B cell (primary cell): ENCODE data around the gene CLDN20. TPM values are rescaled to one million over a fixed set of nuclear protein-coding genes. Genes with fewer than 3 reads are reported as not detected.

Source experiments
- ATAC-seq: fragments of 200-7000 bp; cut with Tn5 transposase; one replicate; pipeline ENCODE4 v1.10.0; 2021; ENCODE audit warnings: low read depth, mild to moderate bottlenecking, moderate number of reproducible peaks, moderate library complexity
- CTCF ChIA-PET: fragments of 350-600 bp; sonication (Branson Sonifier 250); formaldehyde crosslinking; loops from one replicate; lab custom pipeline; 2021; ENCODE audit warnings: antibody characterized with exemption, inconsistent platforms; lab: Charles Lee
- POLR2A ChIA-PET: fragments of 350-600 bp; sonication (Branson Sonifier 250); formaldehyde crosslinking; loops from one replicate; lab custom pipeline; 2021; ENCODE audit warnings: antibody characterized with exemption; lab: Charles Lee
- DNase-seq: peaks from one replicate; pipeline ENCODE4 v3.0.0; 2013
- H2AFZ ChIP-seq: 2 replicates; pipeline ENCODE4 v1.6.1; 2012; ENCODE audit warnings: mild to moderate bottlenecking, low read depth, low read length; ENCODE audit not compliant: insufficient read depth, poor library complexity, severe bottlenecking
- H3K27ac ChIP-seq, 2 donors: 1 replicate in 1 of 2; 2 replicates in 1 of 2; pipeline ENCODE4 v1.5.1; 2012 to 2013; ENCODE audit warnings: low read length in 2 of 2, mild to moderate bottlenecking in 2 of 2, moderate library complexity in 1 of 2
- H3K27me3 ChIP-seq, 4 experiments: fragments of 200-600 bp in 1 of 4; sonication (generic) in 1 of 4; replicated peaks in 1 of 4; 1 replicate in 2 of 4; 2 replicates in 2 of 4; pipeline versions ENCODE4 v1.6.1 to v1.7.0; 2013 to 2016; ENCODE audit warnings: low read length in 3 of 4, mild to moderate bottlenecking in 2 of 4, mixed read lengths in 1 of 4, moderate library complexity in 1 of 4; ENCODE audit not compliant: insufficient read depth in 4 of 4, control insufficient read depth in 3 of 4; ENCODE audit errors: control extremely low read depth in 1 of 4
- H3K36me3 ChIP-seq, 2 experiments: replicated peaks in 1 of 2; 1 replicate in 1 of 2; 2 replicates in 1 of 2; pipeline versions ENCODE4 v1.6.1 to v1.7.1; 2013; ENCODE audit warnings: low read length in 1 of 2; ENCODE audit not compliant: insufficient read depth in 2 of 2, control insufficient read depth in 1 of 2; ENCODE audit errors: control extremely low read depth in 1 of 2, extremely low read depth in 1 of 2
- H3K4me1 ChIP-seq, 2 donors: fragments of 200-600 bp in 1 of 2; sonication (generic) in 1 of 2; 1 replicate in 1 of 2; 2 replicates in 1 of 2; pipeline versions ENCODE4 v1.5.1 to v1.6.1; 2013 to 2017; ENCODE audit warnings: low read length in 2 of 2; ENCODE audit not compliant: control insufficient read depth in 2 of 2, insufficient read depth in 2 of 2
- H3K4me2 ChIP-seq: replicated peaks from 2 replicates; pipeline ENCODE3; 2012; ENCODE audit warnings: mild to moderate bottlenecking, low read depth, low read length; ENCODE audit not compliant: poor library complexity, severe bottlenecking
- H3K4me3 ChIP-seq, 5 experiments: fragments of 200-600 bp in 1 of 5; sonication (generic) in 1 of 5; 1 replicate in 3 of 5; 2 replicates in 2 of 5; pipeline versions ENCODE4 v1.5.1 to v1.7.0; 2011 to 2016; ENCODE audit warnings: low read length in 4 of 5, mild to moderate bottlenecking in 4 of 5, low read depth in 2 of 5, control low read depth in 1 of 5, moderate library complexity in 1 of 5; ENCODE audit not compliant: insufficient read depth in 1 of 5; ENCODE audit errors: control extremely low read depth in 1 of 5, extremely low read depth in 1 of 5
- H3K79me2 ChIP-seq: fragments of 200-600 bp; sonication (generic); one replicate; pipeline ENCODE4 v1.6.0; 2016; ENCODE audit warnings: low read length; ENCODE audit not compliant: control insufficient read depth, insufficient read depth
- H3K9ac ChIP-seq: fragments of 200-600 bp; sonication (generic); 2 replicates; pipeline ENCODE4 v1.6.1; 2017; ENCODE audit warnings: mild to moderate bottlenecking, low read length, moderate library complexity
- H3K9me3 ChIP-seq, 3 donors: one replicate each; pipeline versions ENCODE4 v1.6.1 to v1.7.1; 2013; ENCODE audit warnings: low read length in 2 of 3; ENCODE audit not compliant: control insufficient read depth in 2 of 3, insufficient read depth in 1 of 3; ENCODE audit errors: control extremely low read depth in 1 of 3
- H4K20me1 ChIP-seq: 2 replicates; pipeline ENCODE4 v1.6.0; 2012; ENCODE audit warnings: mild to moderate bottlenecking, low read length; ENCODE audit not compliant: insufficient read depth, control insufficient read depth, poor library complexity, severe bottlenecking
- H3K27ac Mint-ChIP-seq: one replicate; pipeline ENCODE4 v1.8.0; 2021; ENCODE audit warnings: mixed read lengths
- H3K27me3 Mint-ChIP-seq: one replicate; pipeline ENCODE4 v1.8.0; 2021; ENCODE audit warnings: mixed read lengths
- H3K4me1 Mint-ChIP-seq: one replicate; pipeline ENCODE4 v1.8.0; 2021; ENCODE audit warnings: mixed read lengths
- H3K4me3 Mint-ChIP-seq: one replicate; pipeline ENCODE4 v1.8.0; 2021; ENCODE audit warnings: mixed read lengths
- H3K9me3 Mint-ChIP-seq: one replicate; pipeline ENCODE4 v1.8.0; 2022; ENCODE audit warnings: mixed read lengths; ENCODE audit not compliant: insufficient read depth
- EZH2 ChIP-seq: IDR thresholded peaks from 2 replicates; pipeline ENCODE4 v1.6.1; 2012; ENCODE audit warnings: borderline replicate concordance, low read depth, mild to moderate bottlenecking, moderate library complexity, low read length; ENCODE audit not compliant: insufficient read depth, poor library complexity, severe bottlenecking
- WGBS: methylation state at CpG from one replicate; pipeline ENCODE4 v1.1.5; 2013; ENCODE audit warnings: missing lambda C conversion rate; ENCODE audit not compliant: insufficient coverage; 5-methylcytosine and 5-hydroxymethylcytosine counted together
- intact Hi-C: fragments of 100-400 bp; cut with micrococcal nuclease; formaldehyde crosslinking; loops from one replicate; pipeline ENCODE4 v1.10.0; 2022
- polyA plus RNA-seq: library from polyadenylated mRNA; depleted of rRNA; stranded (reverse); fragments of >200 nt; gene quantifications from 2 replicates; pipeline ENCODE4 v1.2.3, GENCODE V29; 2012
- total RNA-seq, 2 donors: library from RNA; stranded (reverse); fragments of 120-200 nt in 1 of 2; gene quantifications; 1 replicate in 1 of 2; 2 replicates in 1 of 2; pipeline versions ENCODE4 v1.2.3 to v1.2.4, GENCODE V29; 2013 to 2022
- TF ChIP-seq, protein P1 (sequence below): fragments of 200-600 bp; IDR thresholded peaks from one replicate; pipeline ENCODE4 v1.8.0; 2022; ENCODE audit warnings: antibody characterized with exemption, mild to moderate bottlenecking

The CLDN20 gene
- total and polyA plus RNA-seq, 2 donors (not counting 1 experiment from before 2014, with no cell fraction given): not detected

DNA sequence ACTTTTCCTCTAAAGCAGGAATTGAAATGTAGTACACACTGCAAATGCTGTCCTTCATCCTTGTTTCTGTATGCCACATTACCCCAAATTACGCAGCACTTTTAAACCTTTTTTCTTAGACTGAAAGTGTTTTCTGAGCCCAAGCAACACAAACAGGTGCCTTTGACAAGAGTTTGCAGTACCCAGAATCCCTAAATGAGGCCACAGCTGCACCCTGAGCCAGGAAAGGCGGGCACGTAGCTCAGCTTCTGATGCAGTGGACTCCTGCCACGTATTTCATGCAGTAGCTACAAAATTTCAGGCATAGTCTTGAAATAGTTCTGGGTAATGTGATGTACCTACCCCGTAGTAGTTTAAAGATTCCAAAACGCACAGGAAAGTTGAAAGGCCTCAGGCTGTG is 31.0 kb upstream of the CLDN20 start:
- no peak for TF ChIP-seq EZH2
- TF ChIP-seq, protein P1, sequence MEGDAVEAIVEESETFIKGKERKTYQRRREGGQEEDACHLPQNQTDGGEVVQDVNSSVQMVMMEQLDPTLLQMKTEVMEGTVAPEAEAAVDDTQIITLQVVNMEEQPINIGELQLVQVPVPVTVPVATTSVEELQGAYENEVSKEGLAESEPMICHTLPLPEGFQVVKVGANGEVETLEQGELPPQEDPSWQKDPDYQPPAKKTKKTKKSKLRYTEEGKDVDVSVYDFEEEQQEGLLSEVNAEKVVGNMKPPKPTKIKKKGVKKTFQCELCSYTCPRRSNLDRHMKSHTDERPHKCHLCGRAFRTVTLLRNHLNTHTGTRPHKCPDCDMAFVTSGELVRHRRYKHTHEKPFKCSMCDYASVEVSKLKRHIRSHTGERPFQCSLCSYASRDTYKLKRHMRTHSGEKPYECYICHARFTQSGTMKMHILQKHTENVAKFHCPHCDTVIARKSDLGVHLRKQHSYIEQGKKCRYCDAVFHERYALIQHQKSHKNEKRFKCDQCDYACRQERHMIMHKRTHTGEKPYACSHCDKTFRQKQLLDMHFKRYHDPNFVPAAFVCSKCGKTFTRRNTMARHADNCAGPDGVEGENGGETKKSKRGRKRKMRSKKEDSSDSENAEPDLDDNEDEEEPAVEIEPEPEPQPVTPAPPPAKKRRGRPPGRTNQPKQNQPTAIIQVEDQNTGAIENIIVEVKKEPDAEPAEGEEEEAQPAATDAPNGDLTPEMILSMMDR: no peak
- ChIA-PET CTCF (no interaction called here), POLR2A (no interaction called here)
- H3K4me3 Mint-ChIP-seq: no peak overlapping the region
- no peaks in the 10 kb centered on the region for H3K9me3 Mint-ChIP-seq
- H3K27me3 ChIP-seq: no peaks in the 10 kb centered on the region
- H3K27me3 Mint-ChIP-seq: no peaks in the 10 kb centered on the region
- intact Hi-C loops: no loop called here
- H3K9me3 ChIP-seq: peaks cover 0 to 12% (median 0%) of the 10 kb centered on the region in 3 donors
- H3K36me3 ChIP-seq: no peaks in the 10 kb centered on the region
- H3K9ac ChIP-seq: no peak overlapping the region
- H3K4me1 ChIP-seq: no peaks in the 10 kb centered on the region
- no peak overlapping the region for H3K4me2 ChIP-seq
- no peak overlapping the region for H3K27ac Mint-ChIP-seq
- no peaks in the 10 kb centered on the region for H4K20me1 ChIP-seq
- ATAC-seq (no peak), DNase-seq (no peak)
- no peak overlapping the region for H3K4me3 ChIP-seq
- no peaks in the 10 kb centered on the region for H3K79me2 ChIP-seq
- H2AFZ ChIP-seq: no peak overlapping the region
- H3K27ac ChIP-seq: no peak overlapping the region
- no peaks in the 10 kb centered on the region for H3K4me1 Mint-ChIP-seq
- WGBS: 80% methylated on average over 5 of the region's 6 CpGs

DNA sequence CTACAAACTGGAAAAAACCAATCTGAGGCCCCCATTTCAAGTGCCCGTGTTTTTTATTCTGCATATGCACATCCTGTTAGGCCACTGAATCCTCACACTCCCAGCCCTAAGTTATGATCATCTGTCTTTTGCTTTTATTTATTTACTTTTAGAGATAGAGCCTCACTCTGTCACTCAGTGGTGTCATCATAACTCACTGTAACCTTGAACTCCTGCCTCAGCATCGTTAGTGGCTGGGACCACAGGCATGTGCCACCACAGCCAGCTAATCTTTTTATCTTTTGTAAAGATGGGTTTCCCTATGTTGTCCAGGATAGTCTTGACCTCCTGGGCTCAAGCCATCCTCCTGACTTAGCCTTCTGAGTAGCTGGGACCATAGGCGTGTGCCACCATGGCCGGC is 29.6 kb upstream of the CLDN20 start:
- H2AFZ ChIP-seq: no peak overlapping the region
- H3K27ac ChIP-seq: no peak overlapping the region
- H3K36me3 ChIP-seq: no peaks in the 10 kb centered on the region
- WGBS: 100% methylated on average over 1 of the region's 4 CpGs
- intact Hi-C loops: no loop called here
- Mint-ChIP-seq H3K9me3 (peaks cover 2% of the 10 kb centered on the region), H3K27ac (no peak overlapping the region), H3K27me3 (no peaks in the 10 kb centered on the region), H3K4me1 (no peaks in the 10 kb centered on the region), H3K4me3 (no peak overlapping the region)
- ChIA-PET CTCF (no interaction called here), POLR2A (no interaction called here)
- TF ChIP-seq, protein P1: no peak
- TF ChIP-seq EZH2: no peak
- H3K79me2 ChIP-seq: no peaks in the 10 kb centered on the region
- H4K20me1 ChIP-seq: no peaks in the 10 kb centered on the region
- no peak overlapping the region for H3K9ac ChIP-seq
- H3K4me3 ChIP-seq: no peak overlapping the region
- H3K4me1 ChIP-seq: no peaks in the 10 kb centered on the region
- DNase-seq (no peak), ATAC-seq (no peak)
- H3K9me3 ChIP-seq: peaks cover 0 to 12% (median 0%) of the 10 kb centered on the region in 3 donors
- no peak overlapping the region for H3K4me2 ChIP-seq
- no peaks in the 10 kb centered on the region for H3K27me3 ChIP-seq
